Stimulated activated CD4-positive, alpha-beta T cell treated with anti-CD3 and anti-CD28 coated beads, TNF-alpha, amount 100 ng/mL, for 4 hours (primary cell): Measurements from ENCODE around the gene GPR25.

ENCODE experiments used
- DNase-seq, 3 experiments: peaks; one replicate each; pipeline ENCODE4 v3.0.0-alpha.2; 2020; ENCODE audit warnings: low read depth in 3 of 3

The GPR25 gene

GRCh38 chr1:200894712-200895442 is 22.1 kb downstream of the GPR25 start, which contains the start of gene INAVA:
INAVA (plus strand) TSS chr1:200894900; CDS start chr1:200898401, 3,501 bp downstream.
- DNase-seq = no peak

- DNase-seq = no peak
These were observed 22.6 kb downstream of the GPR25 start for GRCh38 chr1:200895443-200895789.

GRCh38 chr1:200895801-200896530 is 23.2 kb downstream of the GPR25 start:
- DNase-seq = no peak

GRCh38 chr1:200896531-200897196 is 23.9 kb downstream of the GPR25 start:
- no peak for DNase-seq

GRCh38 chr1:200897259-200897658 is 24.5 kb downstream of the GPR25 start:
- no peak for DNase-seq

GRCh38 chr1:200899015-200899386 is 26.2 kb downstream of the GPR25 start:
- DNase-seq = no peak

- DNase-seq = no peak
These were observed 26.7 kb downstream of the GPR25 start for GRCh38 chr1:200899451-200899915.

- no peak for DNase-seq
These were observed 27.4 kb downstream of the GPR25 start for GRCh38 chr1:200899954-200900867.

- no peak for DNase-seq
These were observed 28.1 kb downstream of the GPR25 start for GRCh38 chr1:200900877-200901276.

GRCh38 chr1:200901350-200901749 is 28.6 kb downstream of the GPR25 start:
- no peak for DNase-seq

GRCh38 chr1:200901796-200902444 is 29.1 kb downstream of the GPR25 start:
- DNase-seq = no peak

GRCh38 chr1:200903793-200904192 is 31.0 kb downstream of the GPR25 start:
- DNase-seq = no peak

GRCh38 chr1:200904772-200905171 is 32.0 kb downstream of the GPR25 start:
- no peak for DNase-seq

GRCh38 chr1:200905411-200906052 is 32.8 kb downstream of the GPR25 start:
- DNase-seq = peak in 2 of 3 experiments; percentile 13 to 26

GRCh38 chr1:200906491-200906890 is 33.7 kb downstream of the GPR25 start:
- no peak for DNase-seq

GRCh38 chr1:200907611-200908097 is 34.9 kb downstream of the GPR25 start:
- DNase-seq = no peak

GRCh38 chr1:200908191-200908868 is 35.5 kb downstream of the GPR25 start:
- DNase-seq = no peak

- no peak for DNase-seq
These were observed 36.3 kb downstream of the GPR25 start for GRCh38 chr1:200909071-200909470.

GRCh38 chr1:200909757-200910239 is 37.0 kb downstream of the GPR25 start:
- no peak for DNase-seq

GRCh38 chr1:200911361-200911760 is 38.6 kb downstream of the GPR25 start:
- DNase-seq = no peak
